Spinal cord (tissue), 10 donors: ENCODE measurements around the gene OSGEP. TPM values are rescaled to one million over a fixed set of nuclear protein-coding genes. Genes with fewer than 3 reads are reported as not detected.
"Not testable (repeated sequence)": the region's sequence is repeated elsewhere in the genome, so short reads cannot be mapped to it uniquely, and the experiment has no call there.

ENCODE experiments used
- DNase-seq, 6 donors: peaks; one replicate each; pipeline versions ENCODE4 v3.0.0 to v3.0.0-alpha.2; 2013 to 2015; ENCODE audit warnings: low spot score in 6 of 6, low read depth in 4 of 6
- H3K27ac ChIP-seq: one replicate; pipeline ENCODE4 v1.5.1; 2013; ENCODE audit warnings: low read depth, low read length, control low read depth
- H3K27me3 ChIP-seq: one replicate; pipeline ENCODE4 v1.6.1; 2013; ENCODE audit warnings: low read length; ENCODE audit not compliant: control insufficient read depth, insufficient read depth
- H3K36me3 ChIP-seq: one replicate; pipeline ENCODE4 v1.6.1; 2013; ENCODE audit warnings: low read length; ENCODE audit not compliant: control insufficient read depth, insufficient read depth
- H3K4me1 ChIP-seq: one replicate; pipeline ENCODE4 v1.6.1; 2013; ENCODE audit warnings: low read length; ENCODE audit not compliant: control insufficient read depth, insufficient read depth
- H3K4me3 ChIP-seq: one replicate; pipeline ENCODE4 v1.5.1; 2013; ENCODE audit warnings: low read depth, low read length, control low read depth
- H3K9me3 ChIP-seq: one replicate; pipeline ENCODE4 v1.6.1; 2013; ENCODE audit warnings: low read length; ENCODE audit not compliant: control insufficient read depth, insufficient read depth
- WGBS: methylation state at CpG from one replicate; pipeline ENCODE4 v1.1.5; 2013; ENCODE audit warnings: missing lambda C conversion rate; ENCODE audit not compliant: insufficient coverage; 5-methylcytosine and 5-hydroxymethylcytosine counted together
- polyA plus RNA-seq, 2 donors: library from polyadenylated mRNA; unstranded; fragments of 120-200 nt; gene quantifications; one replicate each; pipeline ENCODE4 v1.2.1, GENCODE V29; 2013; ENCODE audit not compliant: insufficient read length in 2 of 2
- total RNA-seq, 2 donors: library from RNA; depleted of rRNA in 1 of 2; stranded (reverse); fragments of 120-200 nt in 1 of 2; fragments of >200 nt in 1 of 2; gene quantifications; one replicate each; pipeline versions ENCODE4 v1.2.3 to v1.2.4, GENCODE V29; 2013 to 2014
- donor health status: healthy.

Gene OSGEP
- total and polyA plus RNA-seq, 4 donors = 34.6 to 90.7 (median 61.9) TPM

DNA sequence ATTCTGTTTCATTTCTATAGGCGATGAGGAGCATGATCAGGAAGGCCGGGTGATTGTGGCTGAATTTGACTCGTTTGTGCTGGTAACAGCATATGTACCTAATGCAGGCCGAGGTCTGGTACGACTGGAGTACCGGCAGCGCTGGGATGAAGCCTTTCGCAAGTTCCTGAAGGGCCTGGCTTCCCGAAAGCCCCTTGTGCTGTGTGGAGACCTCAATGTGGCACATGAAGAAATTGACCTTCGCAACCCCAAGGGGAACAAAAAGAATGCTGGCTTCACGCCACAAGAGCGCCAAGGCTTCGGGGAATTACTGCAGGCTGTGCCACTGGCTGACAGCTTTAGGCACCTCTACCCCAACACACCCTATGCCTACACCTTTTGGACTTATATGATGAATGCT, 2.4 kb upstream of the OSGEP start:
- H3K9me3 ChIP-seq = no peaks in the 10 kb centered on the region
- H3K4me1 ChIP-seq = peaks cover 27% of the 10 kb centered on the region
- no peaks in the 10 kb centered on the region for H3K27me3 ChIP-seq
- H3K4me3 ChIP-seq = no peak overlapping the region
- peaks cover 33% of the 10 kb centered on the region for H3K36me3 ChIP-seq
- DNase-seq = no peak
- no peak overlapping the region for H3K27ac ChIP-seq
- 80% methylated on average over 12 of the region's 13 CpGs for WGBS

DNA sequence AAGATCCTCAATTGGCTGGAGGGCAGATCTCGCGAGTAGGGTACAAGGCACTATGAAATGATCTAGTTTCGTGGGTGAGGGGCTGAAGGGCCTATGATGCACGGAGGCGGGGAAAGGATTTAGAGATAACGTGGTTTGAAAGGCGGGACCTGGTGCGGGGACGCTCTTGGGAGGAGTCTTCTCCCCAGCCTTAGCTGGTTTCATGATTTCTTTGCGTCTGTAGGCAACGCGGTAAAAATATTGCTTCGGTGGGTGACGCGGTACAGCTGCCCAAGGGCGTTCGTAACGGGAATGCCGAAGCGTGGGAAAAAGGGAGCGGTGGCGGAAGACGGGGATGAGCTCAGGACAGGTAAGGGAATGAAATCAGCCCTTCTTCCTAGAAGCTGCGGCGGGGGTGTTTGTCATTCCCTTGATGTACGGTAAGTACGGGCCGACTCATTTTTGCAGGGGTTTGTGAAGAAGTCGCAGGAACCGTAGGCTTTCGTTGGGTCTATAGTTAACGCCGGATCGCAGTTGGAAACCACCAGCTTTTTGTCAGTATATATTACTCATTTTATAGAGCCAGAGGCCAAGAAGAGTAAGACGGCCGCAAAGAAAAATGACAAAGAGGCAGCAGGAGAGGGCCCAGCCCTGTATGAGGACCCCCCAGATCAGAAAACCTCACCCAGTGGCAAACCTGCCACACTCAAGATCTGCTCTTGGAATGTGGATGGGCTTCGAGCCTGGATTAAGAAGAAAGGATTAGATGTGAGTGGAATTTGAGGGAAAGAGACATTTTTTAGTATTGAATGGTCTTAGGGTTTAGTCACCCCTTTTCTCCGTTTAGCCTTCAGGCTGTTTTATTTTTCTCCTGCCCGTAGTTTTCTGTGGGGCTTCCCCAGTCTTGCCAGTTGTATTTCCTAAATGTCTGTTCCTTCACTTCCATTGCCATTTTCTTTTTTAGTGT, 1.0 kb upstream of the OSGEP start:
- no peaks in the 10 kb centered on the region for H3K27me3 ChIP-seq
- no peaks in the 10 kb centered on the region for H3K9me3 ChIP-seq
- peaks cover 23% of the 10 kb centered on the region for H3K4me1 ChIP-seq
- DNase-seq = no peak
- peak overlapping the region; percentile 84 for H3K4me3 ChIP-seq
- H3K36me3 ChIP-seq = peaks cover 40% of the 10 kb centered on the region
- H3K27ac ChIP-seq = peak overlapping the region; percentile 96
- WGBS = 2% methylated on average over 32 of the region's 39 CpGs

DNA sequence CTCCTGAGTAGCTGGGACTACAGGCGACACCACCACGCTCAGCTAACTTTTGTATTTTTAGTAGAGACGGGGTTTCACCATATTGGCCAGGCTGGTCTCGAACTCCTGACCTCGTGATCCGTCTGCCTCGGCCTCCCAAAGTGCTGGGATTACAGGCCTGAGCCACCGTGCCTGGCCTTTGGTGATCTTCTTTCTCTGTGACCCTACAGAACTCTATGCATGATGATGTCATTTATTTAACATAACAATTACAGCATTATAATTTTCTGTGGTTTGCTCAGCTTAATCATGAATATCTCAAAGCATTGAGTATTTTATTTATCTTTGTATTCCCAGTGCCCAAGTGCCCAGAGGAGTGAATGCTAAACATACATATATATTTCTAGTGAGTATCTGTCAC, 1.8 kb downstream of the OSGEP start:
- H3K9me3 ChIP-seq, H3K4me3 ChIP-seq, DNase-seq, H3K27ac ChIP-seq, H3K27me3 ChIP-seq: not testable (repeated sequence)
- H3K36me3 ChIP-seq = peaks cover 40% of the 10 kb centered on the region
- H3K4me1 ChIP-seq = peaks cover 17% of the 10 kb centered on the region
- WGBS = 100% methylated on average over 3 of the region's 8 CpGs

DNA sequence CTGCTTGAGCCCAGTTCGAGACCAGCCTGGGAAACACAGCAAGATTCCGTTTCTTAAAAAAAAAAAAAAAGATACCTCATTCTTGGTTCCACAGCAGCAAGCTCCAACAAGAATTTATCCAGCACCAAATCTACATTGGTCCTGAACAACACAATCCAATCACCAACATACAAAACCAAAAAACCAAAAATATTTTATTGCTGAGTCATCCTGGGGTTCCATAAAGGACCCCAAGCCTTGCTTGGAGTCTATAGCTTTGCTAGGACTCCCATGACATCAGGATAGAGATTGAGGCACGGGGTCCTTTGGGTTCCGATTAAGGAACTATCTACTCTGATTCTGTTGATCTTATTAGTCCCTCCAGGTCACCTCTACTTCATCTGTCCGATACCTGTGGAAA, 7.7 kb downstream of the OSGEP start:
- Histone ChIP-seq H3K27me3 (no peaks in the 10 kb centered on the region), H3K36me3 (peaks cover 49% of the 10 kb centered on the region), H3K27ac (no peak overlapping the region), H3K4me1 (no peaks in the 10 kb centered on the region), H3K9me3 (no peaks in the 10 kb centered on the region), H3K4me3 (no peak overlapping the region)
- DNase-seq = no peak
- 100% methylated on average over 3 of the region's 5 CpGs for WGBS

DNA sequence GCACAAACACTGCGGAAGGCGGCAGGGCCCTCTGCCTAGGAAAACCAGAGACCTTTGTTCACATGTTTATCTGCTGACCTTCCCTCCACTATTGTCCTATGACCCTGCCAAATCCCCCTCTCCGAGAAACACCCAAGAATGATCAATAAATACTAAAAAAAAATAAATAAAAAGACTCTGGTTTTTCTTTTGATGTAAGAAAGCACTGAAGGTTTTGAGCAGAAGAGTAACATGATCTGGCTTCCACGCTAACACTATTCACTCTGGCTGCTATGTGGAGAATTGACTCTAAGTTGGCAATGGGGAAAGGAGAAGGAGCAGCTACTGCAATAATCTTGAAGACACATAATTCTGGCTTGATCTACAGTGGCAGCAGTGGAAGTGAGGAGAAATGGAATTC, 11.0 kb downstream of the OSGEP start:
- H3K27me3 ChIP-seq, H3K27ac ChIP-seq, H3K9me3 ChIP-seq, DNase-seq, H3K4me1 ChIP-seq, H3K4me3 ChIP-seq: not testable (repeated sequence)
- peaks cover 33% of the 10 kb centered on the region for H3K36me3 ChIP-seq
- 100% methylated on average over 1 of the region's 4 CpGs for WGBS

DNA sequence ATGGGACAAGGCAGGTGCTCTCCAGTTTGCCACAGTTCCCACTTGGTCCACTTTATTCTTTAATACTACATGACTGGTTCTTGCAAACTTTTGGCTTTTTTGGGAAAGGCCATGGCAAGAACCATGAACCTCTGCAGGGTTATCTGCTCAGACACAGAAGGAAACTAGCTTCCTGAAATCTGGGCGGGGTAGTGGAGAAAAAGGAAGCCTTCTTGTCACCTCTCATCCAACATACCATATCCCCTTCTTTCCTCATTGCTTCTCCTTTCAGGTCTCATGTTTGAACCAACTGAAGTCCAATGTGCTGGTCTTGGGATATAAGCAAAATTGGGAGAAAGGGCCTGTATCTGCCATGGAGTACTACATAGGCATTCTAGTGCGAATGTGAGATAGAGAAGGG, 13.2 kb downstream of the OSGEP start:
- Histone ChIP-seq H3K4me1 (no peaks in the 10 kb centered on the region), H3K36me3 (peaks cover 16% of the 10 kb centered on the region), H3K9me3 (no peaks in the 10 kb centered on the region), H3K27me3 (no peaks in the 10 kb centered on the region), H3K4me3 (no peak overlapping the region), H3K27ac (no peak overlapping the region)
- no peak for DNase-seq
- 83% methylated on average over 1 of the region's 2 CpGs for WGBS

DNA sequence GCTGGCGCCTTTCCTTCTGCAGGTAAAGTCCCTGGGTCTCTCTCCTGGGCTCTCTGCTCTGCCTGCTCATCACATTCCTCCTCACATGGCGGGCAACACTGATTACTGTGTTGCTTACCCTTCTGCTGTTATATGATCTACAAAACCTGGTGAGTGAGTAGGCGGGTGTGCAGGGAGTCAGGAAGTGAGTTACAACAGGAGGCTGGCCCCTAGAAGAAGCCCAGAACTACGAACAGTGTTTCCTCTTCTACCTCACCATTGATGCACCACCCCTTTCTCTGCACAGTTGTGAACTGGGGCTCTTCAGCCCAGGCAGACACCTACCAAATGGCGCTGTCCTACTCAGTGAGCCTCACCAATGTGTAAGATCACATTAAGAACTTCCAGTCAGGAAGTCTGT, 13.7 kb downstream of the OSGEP start:
- DNase-seq = no peak
- WGBS = 100% methylated on average over 1 of the region's 5 CpGs

DNA sequence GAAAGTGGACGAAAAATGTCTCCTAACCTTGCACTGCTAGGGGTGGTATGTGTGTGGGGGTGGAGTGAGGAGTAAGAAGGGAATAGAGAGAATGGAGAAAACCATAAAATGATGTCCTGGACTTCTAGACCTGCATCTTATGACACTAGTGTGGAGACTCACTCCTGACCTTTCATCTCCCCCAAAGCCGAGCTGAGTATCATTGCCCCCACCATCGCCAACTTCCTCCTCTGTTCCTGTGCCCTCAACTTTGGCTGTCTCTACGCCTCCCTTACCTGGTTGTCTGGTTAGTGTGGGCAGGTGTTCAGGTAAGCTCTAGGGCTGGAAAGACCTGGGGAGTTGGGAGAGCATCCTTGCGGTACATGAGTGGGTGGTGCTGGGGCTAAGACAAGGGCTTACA, 14.1 kb downstream of the OSGEP start:
- H3K27ac ChIP-seq = no peak overlapping the region
- H3K4me3 ChIP-seq = no peak overlapping the region
- WGBS = 100% methylated on average over 1 of the region's 5 CpGs
- peaks cover 10% of the 10 kb centered on the region for H3K36me3 ChIP-seq
- DNase-seq = no peak
- no peaks in the 10 kb centered on the region for H3K9me3 ChIP-seq
- peaks cover 6% of the 10 kb centered on the region for H3K4me1 ChIP-seq
- peaks cover 4% of the 10 kb centered on the region for H3K27me3 ChIP-seq

More for the DNA sequence above, 13.7 kb downstream of the OSGEP start:
- no peaks in the 10 kb centered on the region for H3K9me3 ChIP-seq
- no peak overlapping the region for H3K4me3 ChIP-seq
- no peak overlapping the region for H3K27ac ChIP-seq
- H3K27me3 ChIP-seq = peaks cover 1% of the 10 kb centered on the region
- H3K36me3 ChIP-seq = peaks cover 12% of the 10 kb centered on the region
- peaks cover 2% of the 10 kb centered on the region for H3K4me1 ChIP-seq

DNA sequence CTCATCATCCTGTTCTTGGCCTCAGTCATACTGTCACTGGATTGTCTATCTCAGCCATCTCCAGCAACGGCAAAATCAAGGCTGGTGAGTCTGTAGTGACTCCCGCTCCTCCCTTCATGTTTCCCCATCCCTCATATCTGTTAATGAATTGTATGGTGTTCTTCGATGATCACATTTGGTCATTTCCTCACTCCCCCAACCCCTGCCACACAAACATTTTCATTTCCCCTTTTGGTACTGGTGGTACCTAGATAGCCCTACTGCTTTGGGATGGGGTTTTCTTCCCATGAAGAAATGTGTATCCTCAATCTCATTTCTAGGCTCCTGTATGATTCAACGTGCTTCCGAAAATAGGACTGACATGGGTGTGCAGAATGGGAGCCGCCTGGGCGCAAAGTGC, 15.9 kb downstream of the OSGEP start:
- Histone ChIP-seq H3K27me3 (peaks cover 6% of the 10 kb centered on the region), H3K4me3 (no peak overlapping the region), H3K9me3 (no peaks in the 10 kb centered on the region), H3K36me3 (peaks cover 6% of the 10 kb centered on the region), H3K27ac (no peak overlapping the region), H3K4me1 (peaks cover 21% of the 10 kb centered on the region)
- WGBS = 97% methylated on average over 4 of the region's 7 CpGs
- DNase-seq = no peak

DNA sequence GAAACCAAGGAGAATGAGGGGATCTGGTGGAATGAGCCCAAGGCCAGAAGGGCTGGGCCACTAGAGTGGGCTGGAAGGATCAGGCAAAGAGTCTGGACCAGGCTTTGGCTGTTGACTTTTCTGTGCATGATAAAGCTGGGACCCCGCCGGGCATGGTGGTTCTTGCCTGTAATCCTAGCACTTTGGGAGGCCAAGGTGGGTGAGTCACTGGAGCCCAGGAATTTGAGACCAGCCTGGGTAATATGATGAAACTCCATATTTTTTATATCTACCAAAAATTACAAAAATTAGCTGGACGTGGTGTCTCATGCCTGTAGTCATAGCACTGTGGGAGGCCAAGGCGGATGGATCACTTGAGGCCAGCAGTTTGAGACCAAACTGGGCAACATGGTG, 18.3 kb downstream of the OSGEP start:
- DNase-seq = no peak
- H3K27ac ChIP-seq = no peak overlapping the region
- 100% methylated on average over 3 of the region's 4 CpGs for WGBS

More for the DNA sequence above, 18.3 kb downstream of the OSGEP start:
- no peak overlapping the region for H3K4me3 ChIP-seq
- no peaks in the 10 kb centered on the region for H3K9me3 ChIP-seq
- H3K4me1 ChIP-seq = peaks cover 21% of the 10 kb centered on the region
- no peaks in the 10 kb centered on the region for H3K36me3 ChIP-seq
- peaks cover 6% of the 10 kb centered on the region for H3K27me3 ChIP-seq
